Psoas muscle (tissue), 8 donors: ENCODE measurements around the gene ZNF106. TPM values are rescaled to one million over a fixed set of nuclear protein-coding genes. Genes with fewer than 3 reads are reported as not detected.

Experiments
- ATAC-seq, 4 donors: fragments of 200-7000 bp; cut with Tn5 transposase; one replicate each; pipeline ENCODE4 v1.9.1; 2020; ENCODE audit warnings: moderate library complexity in 3 of 4, mild to moderate bottlenecking in 2 of 4
- DNase-seq, 2 donors: peaks; one replicate each; pipeline ENCODE4 v3.0.0-alpha.2; 2020
- H3K27ac ChIP-seq: fragments of 200-600 bp; one replicate; pipeline ENCODE4 v1.8.0; 2022
- H3K27me3 ChIP-seq, 3 donors: fragments of 200-600 bp in 1 of 3; one replicate each; pipeline versions ENCODE4 v1.6.1 to v1.8.0; 2013 to 2022; ENCODE audit warnings: low read length in 2 of 3, mild to moderate bottlenecking in 2 of 3, moderate library complexity in 1 of 3; ENCODE audit not compliant: insufficient read depth in 3 of 3
- H3K36me3 ChIP-seq, 2 donors: fragments of 200-600 bp in 1 of 2; one replicate each; pipeline versions ENCODE4 v1.6.1 to v1.8.0; 2013 to 2022; ENCODE audit warnings: low read depth in 1 of 2, mild to moderate bottlenecking in 1 of 2, moderate library complexity in 1 of 2; ENCODE audit not compliant: insufficient read depth in 1 of 2
- H3K4me1 ChIP-seq: fragments of 200-600 bp; one replicate; pipeline ENCODE4 v1.8.0; 2022
- H3K4me3 ChIP-seq: fragments of 200-600 bp; one replicate; pipeline ENCODE4 v1.8.0; 2022; ENCODE audit warnings: mild to moderate bottlenecking
- H3K9me3 ChIP-seq: fragments of 200-600 bp; one replicate; pipeline ENCODE4 v1.8.0; 2022
- WGBS, 3 donors: extraction: QIAGEN DNeasy Blood & Tissue Kit; methylation state at CpG; one replicate each; pipeline versions ENCODE4 v1.1.6 to v1.1.7; 2013; 5-methylcytosine and 5-hydroxymethylcytosine counted together
- intact Hi-C, 2 donors: fragments of 100-400 bp; cut with DNase I; formaldehyde crosslinking; loops; one replicate each; pipeline versions ENCODE4 v1.11.0 to v1.14.2; 2022
- polyA plus RNA-seq, 3 donors: library from polyadenylated mRNA; stranded (reverse); fragments of 200-250 nt; gene quantifications; one replicate each; pipeline ENCODE4 v1.2.3, GENCODE V29; 2013
- total RNA-seq, 4 donors: library from RNA; stranded (reverse); fragmentation: NEBNext Ultra II Directional in 2 of 4; extraction: Animal tissue kit (Norgen Biotek cat#: 25700) in 2 of 4; gene quantifications; one replicate each; pipeline versions ENCODE4 v1.2.1 to v1.2.4, GENCODE V29; 2021 to 2023
- TF ChIP-seq, protein P1 (sequence below): fragments of 200-600 bp; IDR thresholded peaks from one replicate; pipeline ENCODE4 v1.8.0; 2022; ENCODE audit warnings: antibody characterized with exemption
- donor health status: healthy with polysubstance abuse.
- donor health status: DM: no; HTN: no; CAD: no; lungs with moderate emphysema.
- donor health status: Bipolar disorder and iron deficiency.
- donor health status: healthy.
- donor health status: DM: yes; HTN: yes; CAD: no.
- donor health status: DM: no; HTN: no; CAD: no.
- donor health status: DM: no; HTN: no; CAD: no.
- donor health status: DM: yes; HTN: yes; CAD: no.

Gene ZNF106
- total and polyA plus RNA-seq, 7 donors = 76.1 to 768 (median 617) TPM

DNA sequence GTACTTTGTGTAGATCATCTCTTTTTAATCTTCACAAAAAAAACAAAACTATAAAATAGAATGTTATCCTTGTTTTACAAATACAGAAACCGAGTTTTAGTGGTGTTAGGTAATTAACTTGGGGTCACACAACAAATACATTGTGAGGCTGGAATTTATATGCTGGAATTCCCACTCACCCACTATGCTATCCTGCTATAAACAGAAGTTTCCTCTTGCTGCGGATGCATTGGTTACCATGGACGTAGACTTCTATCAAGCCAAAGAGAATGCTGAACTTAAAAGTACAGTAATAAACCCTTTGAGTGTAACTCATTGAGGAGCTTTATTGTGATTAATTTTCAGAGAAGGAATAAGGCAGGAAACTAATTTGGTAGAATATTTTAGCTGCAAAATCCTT is 13.7 kb upstream of the ZNF106 start:
- intact Hi-C loops = no loop called here
- Histone ChIP-seq H3K4me1 (peaks cover 18% of the 10 kb centered on the region), H3K4me3 (no peak overlapping the region), H3K36me3 (peaks cover 0 to 27% of the 10 kb centered on the region in 2 donors), H3K27ac (no peak overlapping the region), H3K27me3 (no peaks in the 10 kb centered on the region), H3K9me3 (no peaks in the 10 kb centered on the region)
- TF ChIP-seq, protein P1, sequence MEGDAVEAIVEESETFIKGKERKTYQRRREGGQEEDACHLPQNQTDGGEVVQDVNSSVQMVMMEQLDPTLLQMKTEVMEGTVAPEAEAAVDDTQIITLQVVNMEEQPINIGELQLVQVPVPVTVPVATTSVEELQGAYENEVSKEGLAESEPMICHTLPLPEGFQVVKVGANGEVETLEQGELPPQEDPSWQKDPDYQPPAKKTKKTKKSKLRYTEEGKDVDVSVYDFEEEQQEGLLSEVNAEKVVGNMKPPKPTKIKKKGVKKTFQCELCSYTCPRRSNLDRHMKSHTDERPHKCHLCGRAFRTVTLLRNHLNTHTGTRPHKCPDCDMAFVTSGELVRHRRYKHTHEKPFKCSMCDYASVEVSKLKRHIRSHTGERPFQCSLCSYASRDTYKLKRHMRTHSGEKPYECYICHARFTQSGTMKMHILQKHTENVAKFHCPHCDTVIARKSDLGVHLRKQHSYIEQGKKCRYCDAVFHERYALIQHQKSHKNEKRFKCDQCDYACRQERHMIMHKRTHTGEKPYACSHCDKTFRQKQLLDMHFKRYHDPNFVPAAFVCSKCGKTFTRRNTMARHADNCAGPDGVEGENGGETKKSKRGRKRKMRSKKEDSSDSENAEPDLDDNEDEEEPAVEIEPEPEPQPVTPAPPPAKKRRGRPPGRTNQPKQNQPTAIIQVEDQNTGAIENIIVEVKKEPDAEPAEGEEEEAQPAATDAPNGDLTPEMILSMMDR = no peak
- no peak for ATAC-seq
- WGBS, 3 donors = 73 to 85% (median 79%) methylated on average over 3 of the region's 3 CpGs
- no peak for DNase-seq

- intact Hi-C loops = no loop called here
- Histone ChIP-seq H3K36me3 (peaks cover 0 to 27% of the 10 kb centered on the region in 2 donors), H3K4me3 (no peak overlapping the region), H3K27ac (no peak overlapping the region), H3K27me3 (no peaks in the 10 kb centered on the region), H3K4me1 (peaks cover 18% of the 10 kb centered on the region), H3K9me3 (no peaks in the 10 kb centered on the region)
- ATAC-seq (no peak), DNase-seq (no peak)
- TF ChIP-seq, protein P1 = no peak
- WGBS, 3 donors = 81 to 91% (median 86%) methylated on average over 1 of the region's 1 CpG
Observed at GRCh38 chr15:42503825-42504224, 12.9 kb upstream of the ZNF106 start.

- H3K4me1 ChIP-seq = peaks cover 23% of the 10 kb centered on the region
- no peak for ATAC-seq
- intact Hi-C loops = no loop called here
- H3K9me3 ChIP-seq = no peaks in the 10 kb centered on the region
- DNase-seq = no peak
- H3K27ac ChIP-seq = no peak overlapping the region
- H3K36me3 ChIP-seq = peaks cover 0 to 24% of the 10 kb centered on the region in 2 donors
- WGBS, 3 donors = 40 to 61% (median 43%) methylated on average over 4 of the region's 4 CpGs
- no peaks in the 10 kb centered on the region for H3K27me3 ChIP-seq
- no peak overlapping the region for H3K4me3 ChIP-seq
- TF ChIP-seq, protein P1 = no peak
Observed at GRCh38 chr15:42502477-42502876, 11.5 kb upstream of the ZNF106 start.

GRCh38 chr15:42499858-42500609 is 9.1 kb upstream of the ZNF106 start:
- TF ChIP-seq, protein P1 = no peak
- intact Hi-C loops = loop anchor here in 1 of 2 donors (1.0 kb wide), 1 partner anchor 12 kb away; no protein-coding TSS in a partner anchor
- WGBS, 3 donors = 74 to 80% (median 76%) methylated on average over 12 of the region's 12 CpGs
- Histone ChIP-seq H3K27ac (peak overlapping the region; percentile 43), H3K27me3 (no peaks in the 10 kb centered on the region), H3K4me3 (no peak overlapping the region), H3K9me3 (no peaks in the 10 kb centered on the region), H3K4me1 (peaks cover 31% of the 10 kb centered on the region), H3K36me3 (peaks cover 0 to 24% of the 10 kb centered on the region in 2 donors)
- DNase-seq = peak in 1 of 2 donors; percentile 18
- ATAC-seq = no peak
